Frontal cortex (tissue), 4 donors: Measurements from ENCODE around the gene ADAM12. TPM values are rescaled to one million over a fixed set of nuclear protein-coding genes. Genes with fewer than 3 reads are reported as not detected.

Experiments used
- DNase-seq, 2 donors: peaks; one replicate each; pipeline ENCODE4 v3.0.0; 2012; ENCODE audit warnings: low spot score in 2 of 2
- FAIRE-seq: peaks from 2 replicates; lab custom pipeline; 2012; peaks lifted over from hg19 to GRCh38; lab: Jason Lieb, UNC
- total RNA-seq: library from RNA; depleted of rRNA; stranded (reverse); fragments of >200 nt; gene quantifications from one replicate; pipeline ENCODE4 v1.2.3, GENCODE V29; 2014
- donor health status: control.
- donor health status: control.
- donor health status: control.

The ADAM12 gene
- total RNA-seq, 1 donor from 2014 or later: 2.9 TPM

DNA sequence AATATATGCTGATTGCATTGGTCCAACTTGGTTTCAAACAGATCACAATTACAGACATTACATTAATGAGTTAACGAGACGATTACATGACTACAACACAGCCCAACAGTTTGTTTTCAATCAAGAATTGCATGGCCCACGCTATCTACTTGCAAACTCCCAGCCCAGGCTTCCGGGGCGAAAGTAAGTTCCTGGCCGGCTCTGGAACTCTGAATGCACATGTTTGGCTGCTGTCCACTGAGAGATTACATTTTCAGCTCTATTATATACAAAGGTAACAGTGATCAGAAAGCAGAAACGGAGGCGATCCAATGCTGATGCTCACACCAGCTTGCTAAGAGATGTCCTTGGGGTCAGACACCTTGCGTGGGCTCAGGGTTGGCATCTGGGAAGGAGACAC lies 285.6 kb downstream of the ADAM12 start:
- FAIRE-seq (no peak), DNase-seq (no peak)

DNA sequence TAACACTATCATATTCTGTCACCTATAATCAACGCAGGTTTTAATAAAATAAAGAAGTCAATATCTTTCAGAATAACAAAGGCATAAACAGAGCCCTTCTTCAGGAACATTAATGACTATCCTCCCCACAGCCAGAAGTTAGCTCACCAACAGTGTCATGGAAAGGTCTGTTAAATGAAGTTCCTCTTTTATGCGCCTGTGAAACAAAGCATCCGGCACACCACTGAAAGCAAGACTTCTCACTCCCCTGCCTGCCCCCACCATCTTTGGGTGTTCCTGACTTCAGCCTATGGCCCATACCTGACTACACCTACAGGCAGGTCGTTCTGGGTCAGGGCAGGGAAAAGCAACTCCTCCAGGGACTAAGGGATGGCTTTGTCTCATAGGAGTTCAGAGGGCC lies 286.5 kb downstream of the ADAM12 start:
- DNase-seq: no peak
- FAIRE-seq: no peak

DNA sequence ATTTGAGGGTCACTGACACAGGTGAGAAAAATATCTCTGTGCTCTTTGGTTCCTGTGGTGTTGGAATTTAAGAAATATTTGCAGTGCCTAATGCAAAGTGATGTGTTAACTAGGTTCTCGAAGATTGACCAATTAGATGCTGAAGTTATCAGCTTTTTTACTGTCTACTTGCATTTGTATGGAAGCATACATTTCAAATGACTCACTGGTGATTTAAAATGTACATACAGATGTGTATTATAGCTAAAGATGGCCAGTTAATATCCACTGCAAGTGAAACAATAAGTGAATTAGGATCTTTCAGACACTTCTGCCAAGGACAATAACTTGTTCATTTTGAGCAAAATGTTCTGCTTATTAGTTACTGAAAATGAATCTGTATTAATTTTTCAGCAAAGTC lies 287.0 kb downstream of the ADAM12 start:
- no peak for FAIRE-seq

DNA sequence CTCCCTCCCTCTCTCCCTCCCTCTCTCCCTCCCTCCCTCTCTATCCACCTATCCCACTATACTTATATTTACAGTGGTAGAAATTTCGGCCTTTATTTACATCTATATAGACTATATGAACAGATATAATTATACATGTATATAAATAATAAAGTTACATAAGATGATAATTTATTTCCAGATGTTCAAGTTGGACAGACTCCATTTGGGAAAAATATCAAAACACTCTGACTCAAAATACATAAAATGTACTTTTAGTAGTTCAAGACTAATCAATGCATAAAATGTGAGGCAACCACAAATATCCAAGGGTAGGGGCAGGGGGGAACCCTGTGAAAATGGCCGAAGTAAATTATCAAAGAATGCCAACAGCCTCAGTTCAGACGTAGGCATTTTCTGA lies 288.9 kb downstream of the ADAM12 start:
- FAIRE-seq (no peak), DNase-seq (no peak)

More for the DNA sequence above, 287.0 kb downstream of the ADAM12 start:
- DNase-seq: no peak

DNA sequence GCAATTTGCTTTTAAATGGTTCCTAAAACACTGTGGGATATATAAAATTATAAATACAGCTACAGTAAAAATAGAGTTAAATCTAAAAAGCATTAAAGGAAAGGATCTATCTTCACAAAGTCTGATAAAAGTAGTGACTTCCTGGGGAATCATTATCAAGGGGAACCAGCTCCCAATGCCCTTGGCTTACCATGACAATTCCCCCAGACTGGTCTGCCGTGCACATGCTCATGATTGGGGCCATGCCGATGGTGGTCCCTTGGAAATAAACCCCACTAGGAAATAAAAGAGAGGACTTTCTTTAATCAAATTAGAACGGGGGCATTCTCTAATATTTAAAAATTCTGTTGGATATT lies 290.1 kb downstream of the ADAM12 start:
- DNase-seq: no peak
- FAIRE-seq: no peak

DNA sequence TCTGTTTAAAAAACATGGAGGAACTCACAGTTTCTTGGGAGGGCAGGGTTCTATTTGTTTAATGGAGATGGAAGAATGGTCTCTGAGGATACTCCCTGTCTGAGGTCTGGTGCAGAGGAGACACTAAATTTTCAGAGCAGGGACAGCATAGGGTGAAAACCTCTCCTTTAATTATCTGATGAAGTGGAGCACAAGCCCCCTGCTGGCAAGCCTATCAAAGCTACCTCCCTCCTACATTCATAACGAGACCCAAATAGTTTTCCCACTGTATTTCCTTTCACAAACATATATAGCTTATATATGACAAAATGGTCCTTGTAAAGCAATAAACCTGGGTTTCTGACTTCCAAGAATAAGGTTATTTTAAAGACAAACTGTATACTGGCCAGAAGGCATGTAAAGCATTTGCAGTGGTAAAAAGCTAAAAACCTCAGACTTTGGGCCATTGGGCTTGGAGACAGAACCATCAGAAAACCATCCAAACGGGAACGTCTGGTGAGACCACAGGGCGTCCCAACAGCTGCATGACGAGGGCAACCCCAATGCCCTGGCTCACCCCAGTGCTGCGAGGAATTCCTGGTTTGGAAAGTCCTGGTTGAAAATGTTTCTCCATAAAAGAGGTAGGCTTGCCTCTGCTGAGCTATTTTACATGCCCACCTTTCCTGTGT lies 290.6 kb downstream of the ADAM12 start:
- FAIRE-seq (no peak), DNase-seq (no peak)

DNA sequence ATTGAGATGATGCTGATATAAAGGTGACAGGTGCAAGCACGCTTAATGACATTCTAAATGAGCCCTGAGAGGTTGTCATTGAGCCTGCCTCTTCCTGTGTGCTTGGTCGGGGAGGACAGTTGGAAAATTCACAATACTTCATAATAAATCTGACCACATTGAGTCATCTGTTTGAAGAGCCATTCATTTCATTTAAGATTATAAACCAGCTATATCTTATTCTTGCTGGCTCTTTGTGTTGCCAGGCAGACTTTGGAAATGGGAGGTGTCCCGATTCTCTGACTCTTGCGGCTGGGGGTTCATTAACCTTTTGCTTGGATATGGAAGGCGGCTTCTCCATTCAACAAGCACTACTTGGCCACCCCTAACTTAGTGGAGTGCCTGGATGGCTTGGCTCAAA lies 293.7 kb downstream of the ADAM12 start:
- no peak for FAIRE-seq

DNA sequence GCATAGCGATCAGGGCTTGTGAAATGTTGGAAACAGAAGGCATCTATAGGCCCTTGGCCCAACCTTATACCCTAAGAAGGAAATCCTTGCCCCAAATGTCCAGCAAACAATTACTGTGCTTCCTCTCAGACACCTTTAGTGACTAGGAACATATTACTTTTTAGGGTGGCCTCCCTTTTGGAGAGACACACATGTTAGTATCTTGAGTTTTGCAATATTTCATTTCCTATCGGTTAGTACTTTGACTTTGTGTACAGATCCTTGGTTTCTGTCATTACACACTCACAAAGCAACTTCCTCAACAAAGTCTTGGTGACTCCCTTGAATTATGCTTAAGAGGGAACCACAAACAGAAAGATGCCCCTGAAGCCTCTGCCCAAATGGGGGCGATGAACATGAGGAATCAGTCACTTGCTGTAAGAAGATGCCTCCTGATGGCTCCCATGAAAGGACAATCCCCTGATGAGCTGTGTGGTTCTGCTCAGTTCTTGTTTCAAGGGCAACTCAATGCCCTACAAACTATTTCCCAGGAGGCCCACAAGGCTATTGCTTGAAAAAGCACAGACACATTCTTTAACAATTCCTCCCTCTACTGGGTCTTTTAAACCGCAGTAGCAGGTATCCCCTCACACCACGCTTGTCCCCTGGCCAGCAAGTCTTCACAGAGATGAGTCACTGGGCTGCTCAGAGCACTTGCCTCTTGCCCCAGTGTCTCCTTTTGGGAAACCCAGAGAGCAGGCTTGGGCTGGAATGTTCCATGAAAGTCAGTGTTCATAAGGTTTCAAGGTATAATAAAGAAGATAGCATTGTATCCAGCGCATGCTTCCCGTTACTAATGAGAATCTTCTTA lies 295.7 kb downstream of the ADAM12 start:
- no peak for FAIRE-seq
- no peak for DNase-seq

More for the DNA sequence above, 293.7 kb downstream of the ADAM12 start:
- no peak for DNase-seq

DNA sequence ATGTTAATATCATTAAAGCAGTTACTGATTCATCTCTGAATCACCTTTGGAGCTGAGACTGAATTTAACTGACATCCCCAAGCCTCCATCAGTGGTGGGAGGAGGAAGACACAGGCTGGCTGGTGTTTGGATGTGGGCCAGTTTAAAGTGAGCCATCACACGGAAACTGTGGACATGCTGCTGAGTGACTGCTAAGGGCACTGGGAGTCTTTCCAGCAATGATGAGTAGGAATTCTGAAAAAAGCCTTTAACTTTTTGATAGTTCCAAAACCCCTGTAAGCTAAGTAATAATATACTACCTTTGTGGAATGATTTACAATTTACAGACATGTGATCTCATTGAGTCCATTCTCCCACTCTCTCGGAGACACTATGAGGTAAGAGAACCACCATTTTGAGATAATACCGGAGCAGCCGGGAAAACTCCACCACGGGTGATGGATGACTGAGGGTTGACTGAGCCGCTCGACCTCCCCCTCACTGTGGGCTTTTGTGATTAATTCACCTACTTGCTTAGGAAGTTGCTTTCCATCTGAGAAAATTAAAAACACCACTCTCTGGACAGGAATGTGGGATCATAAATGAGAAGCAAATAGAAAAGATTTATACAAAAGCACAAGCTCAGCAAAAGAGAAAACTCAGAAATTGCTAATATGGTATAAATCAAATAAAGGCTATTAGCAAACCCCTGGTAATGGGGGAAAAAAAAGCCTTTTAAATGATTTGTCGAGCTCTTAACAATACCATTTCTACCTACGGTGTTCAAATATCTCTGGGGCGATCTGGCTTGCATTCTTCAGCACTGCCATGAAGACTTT lies 297.2 kb downstream of the ADAM12 start:
- FAIRE-seq: no peak
- no peak for DNase-seq

DNA sequence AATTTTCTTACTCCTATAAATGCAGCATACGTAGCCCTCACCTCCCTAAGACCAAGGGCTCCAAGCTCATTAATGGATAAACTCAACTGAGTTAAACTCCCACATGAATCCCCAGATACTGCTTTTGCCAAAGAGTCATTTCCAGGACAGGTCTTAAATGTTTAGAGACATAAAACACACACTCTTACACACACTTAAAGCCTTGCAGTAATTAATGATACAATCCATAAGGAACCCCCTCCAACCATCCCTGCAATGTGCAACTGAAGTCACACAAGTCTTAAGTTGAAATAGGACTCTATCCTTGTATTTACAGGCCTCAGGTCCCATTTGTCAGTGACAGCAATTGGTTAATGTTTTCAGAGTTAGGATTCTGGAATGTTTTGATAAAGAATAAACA lies 297.8 kb downstream of the ADAM12 start:
- DNase-seq (no peak), FAIRE-seq (no peak)

DNA sequence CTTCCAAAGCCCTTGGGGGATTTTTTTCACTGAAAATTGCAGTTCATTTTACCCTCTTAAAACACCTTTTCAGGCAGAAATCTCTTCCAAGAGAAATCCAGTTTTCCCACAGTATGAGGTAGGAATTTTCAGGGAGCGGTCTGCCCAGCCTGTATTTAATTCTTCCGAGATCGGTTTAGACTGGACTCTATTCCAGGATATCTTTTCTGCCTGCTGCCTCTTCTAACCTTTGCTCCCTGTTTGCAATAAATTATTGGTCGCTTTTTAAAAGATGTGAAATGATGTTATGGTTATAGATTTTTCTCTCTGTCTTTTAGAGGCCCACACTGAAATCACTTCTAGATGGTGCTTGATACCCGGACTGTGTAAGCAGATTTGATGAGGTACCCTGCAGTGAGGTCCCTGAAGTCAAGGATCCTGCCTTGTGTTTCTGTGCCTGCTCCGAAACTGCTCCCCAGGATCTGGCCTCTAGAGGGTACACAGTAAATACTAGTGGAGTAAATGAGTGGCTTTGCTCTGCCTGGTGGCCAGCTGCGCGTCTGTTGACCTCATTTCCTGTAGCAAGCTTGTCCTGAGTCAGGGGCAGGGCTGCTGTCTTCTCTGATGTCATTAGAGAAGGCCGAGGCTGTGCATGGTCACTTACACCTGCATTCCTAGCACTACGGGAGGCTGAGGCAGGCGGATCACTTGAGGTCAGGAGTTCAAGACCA lies 300.3 kb downstream of the ADAM12 start:
- DNase-seq (no peak), FAIRE-seq (no peak)

DNA sequence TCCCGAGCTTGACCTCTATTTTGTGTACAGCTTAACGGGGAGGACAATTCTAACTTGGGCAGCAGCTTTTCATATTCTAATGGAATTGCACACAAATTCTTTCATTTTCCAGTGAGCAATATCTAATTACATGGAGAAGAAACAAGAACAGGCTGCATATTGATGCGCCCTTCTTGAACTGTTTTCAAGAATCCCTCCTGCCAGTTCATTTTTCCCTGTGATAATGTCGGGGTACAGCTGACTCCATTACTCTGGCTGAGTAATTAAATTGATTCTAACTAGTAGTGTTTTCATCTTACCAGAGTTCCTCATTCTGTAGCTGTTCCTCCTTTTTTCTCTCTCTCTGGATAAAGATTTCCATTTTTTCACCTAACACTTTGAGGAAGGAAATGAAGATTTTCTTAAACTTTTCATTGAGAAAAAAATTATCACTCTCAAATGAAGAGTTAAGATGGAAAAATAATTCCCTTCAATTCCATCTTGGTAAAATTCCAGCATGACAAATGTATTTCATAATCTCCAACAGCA lies 301.1 kb downstream of the ADAM12 start:
- no peak for DNase-seq
- no peak for FAIRE-seq

DNA sequence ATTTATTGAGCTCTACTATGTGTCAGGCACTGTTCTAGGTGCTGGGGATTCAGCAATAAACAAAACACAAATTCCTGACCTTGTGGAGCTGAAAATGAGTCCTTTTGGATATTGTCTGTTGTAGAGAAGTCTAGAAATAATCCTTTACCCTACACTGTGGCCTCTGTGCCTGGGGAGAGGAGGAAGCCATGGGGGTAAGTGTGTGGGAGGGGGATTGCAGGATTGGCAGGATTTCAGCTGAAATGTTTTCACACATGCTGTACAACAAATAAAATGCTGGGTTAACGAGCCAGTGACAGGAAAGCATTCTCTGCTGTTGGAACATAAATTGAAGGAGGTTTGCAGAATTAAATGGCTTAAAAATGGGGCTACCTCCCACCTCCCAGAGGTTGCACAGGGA lies 302.5 kb downstream of the ADAM12 start:
- no peak for FAIRE-seq

DNA sequence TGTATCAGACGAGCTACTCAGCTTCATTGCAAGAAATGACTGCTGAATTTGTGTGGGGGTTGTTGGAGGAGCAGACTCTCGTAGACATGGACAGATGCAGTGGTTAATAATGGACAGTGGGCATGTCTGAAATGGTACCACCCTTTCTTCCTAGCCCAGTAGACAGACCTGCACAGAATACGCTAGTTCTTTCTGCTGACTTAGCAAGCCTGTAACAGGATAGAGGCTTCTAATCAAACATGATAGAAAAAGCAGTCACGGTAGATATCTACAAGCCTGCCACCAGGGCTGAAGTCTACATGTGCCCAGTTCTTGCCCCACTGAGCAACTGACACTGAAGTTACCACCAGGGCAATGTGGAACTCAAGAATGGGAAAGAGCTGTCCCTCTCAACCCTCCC lies 303.9 kb downstream of the ADAM12 start:
- DNase-seq: no peak
- no peak for FAIRE-seq

More for the DNA sequence above, 302.5 kb downstream of the ADAM12 start:
- no peak for DNase-seq

DNA sequence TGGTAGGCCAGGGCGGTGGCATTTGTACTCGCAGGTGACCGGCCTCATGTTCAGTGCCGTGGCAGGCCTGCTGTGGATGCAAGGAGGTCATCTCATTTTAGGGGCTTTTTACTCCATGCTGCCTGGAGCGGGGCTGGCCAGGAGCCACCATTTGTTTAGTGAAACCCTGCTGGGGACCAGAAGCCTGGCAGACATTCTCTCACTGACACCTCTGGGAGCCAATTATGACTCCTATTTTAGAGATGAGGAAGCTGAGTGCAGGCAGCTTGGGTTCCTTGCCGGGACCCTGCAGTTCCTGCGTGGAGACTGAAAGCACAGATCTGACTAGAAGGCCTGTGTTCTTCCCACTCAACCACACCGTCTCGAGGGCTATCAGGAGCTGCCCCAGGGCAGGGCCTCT lies 305.3 kb downstream of the ADAM12 start:
- DNase-seq (no peak), FAIRE-seq (no peak)

DNA sequence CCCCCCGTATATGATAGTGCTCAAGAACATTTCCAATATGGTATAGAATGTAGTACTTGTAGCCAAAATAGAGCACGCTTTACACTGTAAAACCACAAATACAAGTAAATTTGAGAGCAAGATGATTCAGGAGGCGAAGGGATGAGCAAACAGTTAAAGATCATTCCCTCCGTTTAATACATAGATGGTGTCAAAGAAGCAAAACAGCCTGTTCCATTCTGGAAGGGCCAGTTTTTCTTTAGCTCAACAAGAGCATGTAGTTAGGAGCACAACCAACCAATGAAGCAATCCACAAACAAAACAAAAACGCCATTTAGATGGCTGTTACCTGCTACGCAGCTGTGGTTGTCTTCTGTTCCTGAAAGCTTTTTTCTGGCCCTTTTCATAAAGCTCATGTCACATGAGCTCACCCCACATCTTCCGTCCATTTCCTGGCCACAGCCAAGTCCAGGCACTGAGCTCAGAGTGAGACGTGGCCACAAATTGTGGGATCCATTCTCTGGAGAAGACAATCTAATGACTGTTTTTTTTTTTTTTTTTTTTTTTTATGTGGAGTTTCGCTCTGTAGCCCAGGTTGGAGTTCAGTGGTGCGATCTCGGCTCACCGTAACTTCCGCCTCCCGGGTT lies 306.3 kb downstream of the ADAM12 start:
- no peak for FAIRE-seq
- no peak for DNase-seq

DNA sequence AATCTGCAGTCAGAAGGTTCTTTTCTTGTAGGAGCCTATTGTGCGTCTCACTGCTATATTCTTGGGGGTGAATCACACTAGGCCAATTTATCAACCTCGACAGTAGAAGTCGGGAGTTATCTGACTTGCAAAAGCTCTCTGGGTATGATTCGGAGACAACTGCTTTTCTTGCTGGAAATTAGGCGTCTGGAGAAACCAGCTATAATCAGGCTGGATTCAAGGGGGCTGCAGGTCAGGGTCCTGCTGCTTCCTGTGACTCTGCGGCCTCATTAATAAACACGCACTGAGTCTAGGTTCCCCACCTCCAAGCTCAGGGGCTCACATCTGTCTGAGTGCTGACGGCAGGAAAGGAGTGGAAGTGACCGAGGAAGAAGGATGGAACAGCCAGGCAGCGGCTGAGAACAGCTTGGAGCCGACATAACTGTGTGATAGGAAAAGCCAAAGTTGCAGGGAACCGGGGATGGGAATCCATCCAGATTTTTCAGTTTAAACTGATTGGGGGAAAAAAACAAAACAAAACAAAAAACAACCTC lies 307.3 kb downstream of the ADAM12 start:
- FAIRE-seq: no peak
- no peak for DNase-seq

DNA sequence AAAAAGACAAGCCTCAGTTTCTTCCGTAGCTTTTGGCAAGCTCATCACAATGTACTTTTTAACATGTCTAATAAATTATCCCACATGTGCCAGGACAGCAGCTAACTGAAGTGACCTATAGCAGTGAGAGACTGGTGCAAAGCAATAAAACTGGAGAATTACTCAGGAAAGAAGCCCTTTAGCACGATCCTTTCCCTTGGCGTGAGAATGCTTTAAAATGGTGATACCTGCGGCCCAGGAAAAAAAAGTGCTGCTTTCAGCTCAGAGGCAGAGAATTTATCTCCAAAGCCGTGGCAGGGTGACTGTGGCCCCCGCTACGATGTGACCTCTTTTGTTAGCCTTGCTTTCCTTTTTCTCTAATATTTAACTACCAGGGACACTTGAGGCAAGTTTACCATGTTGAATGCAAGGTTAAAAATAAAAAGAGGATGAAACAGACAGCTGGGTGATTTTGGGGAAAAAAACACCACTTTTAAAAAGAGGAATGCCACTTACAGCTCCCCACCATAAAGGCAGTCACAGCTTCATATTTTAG lies 307.9 kb downstream of the ADAM12 start:
- DNase-seq: no peak
- no peak for FAIRE-seq

DNA sequence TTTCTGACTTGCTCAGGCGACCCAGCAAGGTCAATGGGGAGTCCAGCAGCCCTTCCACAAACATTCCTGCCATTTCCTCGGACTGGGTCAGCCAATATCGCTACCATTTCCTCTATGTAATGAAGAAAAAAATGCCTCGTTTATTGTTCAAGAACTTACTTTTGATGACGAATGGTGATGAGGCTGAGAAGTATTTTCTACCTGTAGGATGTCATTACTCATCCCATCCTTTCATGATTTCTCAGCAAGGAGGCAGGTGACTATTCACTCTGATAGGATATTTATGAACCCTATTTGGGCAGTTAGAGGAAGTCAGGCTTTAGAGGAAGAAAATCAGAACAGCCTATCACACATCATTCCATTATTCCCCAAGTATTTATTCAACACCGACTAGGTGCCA lies 313.3 kb downstream of the ADAM12 start:
- FAIRE-seq: no peak
- no peak for DNase-seq
